Endothelial cell of umbilical vein (primary cell): ENCODE measurements around the gene DLEC1. TPM values are rescaled to one million over a fixed set of nuclear protein-coding genes. Genes with fewer than 3 reads are reported as not detected.

Source experiments
- BruUV-seq: library from RNA; stranded (reverse); fragments of 400-500 nt; replicated peaks from 2 replicates; lab custom pipeline; 2021; lab: Mats Ljungman, UMichigan
- CTCF ChIA-PET: fragments of 300-600, 350-600 bp; sonication (Branson Sonifier 250); formaldehyde crosslinking; loops from one replicate; lab custom pipeline; 2021; ENCODE audit warnings: antibody characterized with exemption, inconsistent platforms; lab: Charles Lee
- POLR2A ChIA-PET: fragments of 300-600, 350-600 bp; sonication (Branson Sonifier 250); formaldehyde crosslinking; loops from one replicate; lab custom pipeline; 2021; ENCODE audit warnings: antibody characterized with exemption, inconsistent platforms; lab: Charles Lee
- DNase-seq: peaks from one replicate; pipeline ENCODE4 v3.0.0-alpha.2; 2011; ENCODE audit warnings: low read depth, low spot score
- FAIRE-seq: peaks from 2 replicates; lab custom pipeline; 2011; peaks lifted over from hg19 to GRCh38; lab: Jason Lieb, UNC
- H2AFZ ChIP-seq: 2 replicates; pipeline ENCODE4 v1.6.0; 2012; ENCODE audit warnings: low read depth, low read length, control low read depth, inconsistent platforms
- H3K27ac ChIP-seq: 2 replicates; pipeline ENCODE4 v1.5.1; 2011; ENCODE audit warnings: low read depth, mild to moderate bottlenecking, control low read depth, low read length, moderate library complexity; ENCODE audit not compliant: insufficient read depth
- H3K27me3 ChIP-seq, 2 experiments: 2 replicates each; pipeline versions ENCODE4 v1.6.0 to v1.6.1; 2011; ENCODE audit warnings: low read length in 2 of 2, mixed read lengths in 1 of 2; ENCODE audit not compliant: control insufficient read depth in 2 of 2, insufficient read depth in 2 of 2
- H3K36me3 ChIP-seq, 2 experiments: 2 replicates in 1 of 2; 3 replicates in 1 of 2; pipeline ENCODE4 v1.5.1; 2011; ENCODE audit warnings: low read length in 2 of 2, mild to moderate bottlenecking in 1 of 2, moderate library complexity in 1 of 2; ENCODE audit not compliant: control insufficient read depth in 2 of 2, insufficient read depth in 2 of 2; ENCODE audit errors: extremely low read depth in 1 of 2
- H3K4me1 ChIP-seq: 3 replicates; pipeline ENCODE4 v1.5.1; 2011; ENCODE audit warnings: mild to moderate bottlenecking, low read length; ENCODE audit not compliant: control insufficient read depth, insufficient read depth; ENCODE audit errors: extremely low read depth
- H3K4me2 ChIP-seq: 2 replicates; pipeline ENCODE4 v1.6.1; 2011; ENCODE audit warnings: low read length, control low read depth, mixed read lengths; ENCODE audit not compliant: insufficient read depth
- H3K4me3 ChIP-seq, 3 experiments: fragments of 200-600 bp in 1 of 3; sonication (generic), shearing (Covaris generic) in 1 of 3; replicated peaks in 1 of 3; 2 replicates each; pipeline ENCODE4 v1.5.1; 2011 to 2016; ENCODE audit warnings: control low read depth in 3 of 3, low read length in 3 of 3, mild to moderate bottlenecking in 2 of 3, inconsistent platforms in 1 of 3, low read depth in 1 of 3, moderate library complexity in 1 of 3; ENCODE audit not compliant: insufficient read depth in 1 of 3
- H3K79me2 ChIP-seq: 2 replicates; pipeline ENCODE4 v1.6.0; 2012; ENCODE audit warnings: low read length, inconsistent platforms; ENCODE audit not compliant: control insufficient read depth, insufficient read depth
- H3K9ac ChIP-seq: replicated peaks from 2 replicates; pipeline ENCODE3; 2011; ENCODE audit warnings: low read length, control low read depth; ENCODE audit not compliant: insufficient read depth; ENCODE audit errors: extremely low read depth
- H3K9me1 ChIP-seq: replicated peaks from 3 replicates; pipeline ENCODE4 v1.6.0; 2011; ENCODE audit warnings: mild to moderate bottlenecking, low read length; ENCODE audit not compliant: control insufficient read depth, insufficient read depth; ENCODE audit errors: extremely low read depth
- H3K9me3 ChIP-seq: replicated peaks from 2 replicates; pipeline ENCODE4 v1.5.1; 2012; ENCODE audit warnings: low read length, inconsistent platforms; ENCODE audit not compliant: control insufficient read depth, insufficient read depth
- H4K20me1 ChIP-seq: replicated peaks from 2 replicates; pipeline ENCODE3; 2011; ENCODE audit warnings: mild to moderate bottlenecking, low read length; ENCODE audit not compliant: control insufficient read depth, insufficient read depth; ENCODE audit errors: extremely low read depth
- EZH2 ChIP-seq: IDR thresholded peaks from 2 replicates; pipeline ENCODE4 v1.6.1; 2012; ENCODE audit warnings: borderline replicate concordance, low read depth, mild to moderate bottlenecking, moderate library complexity, low read length, inconsistent platforms; ENCODE audit not compliant: severe bottlenecking
- FOS ChIP-seq: IDR thresholded peaks from 2 replicates; pipeline ENCODE4 v1.6.1; 2011; ENCODE audit warnings: mild to moderate bottlenecking, low read length, moderate library complexity, borderline replicate concordance; ENCODE audit not compliant: insufficient read depth
- GATA2 ChIP-seq: IDR thresholded peaks from 2 replicates; pipeline ENCODE4 v1.7.0; 2011; ENCODE audit warnings: low read depth, mild to moderate bottlenecking, moderate library complexity, mixed read lengths, low read length; ENCODE audit not compliant: insufficient read length, insufficient read depth
- JUN ChIP-seq: IDR thresholded peaks from 2 replicates; pipeline ENCODE4 v1.6.1; 2011; ENCODE audit warnings: borderline replicate concordance, low read depth; ENCODE audit not compliant: insufficient read length, insufficient read depth
- MYC ChIP-seq: IDR thresholded peaks from one replicate; pipeline ENCODE4 v1.6.1; 2011; ENCODE audit warnings: mild to moderate bottlenecking, low read depth, low read length
- POLR2A ChIP-seq: IDR thresholded peaks from 2 replicates; pipeline ENCODE4 v1.6.1; 2012; ENCODE audit warnings: low read depth, mild to moderate bottlenecking, control low read depth, low read length
- POLR2AphosphoS5 ChIP-seq: IDR thresholded peaks from 2 replicates; pipeline ENCODE4 v1.6.1; 2012; ENCODE audit warnings: low read depth, mild to moderate bottlenecking, control low read depth, low read length, moderate library complexity; ENCODE audit not compliant: insufficient read depth
- dilution Hi-C: fragments of 300-500 bp; cut with MboI; formaldehyde crosslinking; loops from one replicate; pipeline ENCODE4 v1.15.0; 2019; ENCODE audit warnings: low sequenced_read_pairs; ENCODE audit not compliant: extremely low pct_ligation_motif_present
- intact Hi-C: fragments of 100-400 bp; cut with micrococcal nuclease; formaldehyde crosslinking; loops from one replicate; pipeline ENCODE4 v1.10.0; 2022
- polyA plus RNA-seq, 4 experiments: library from polyadenylated mRNA; depleted of rRNA in 3 of 4; stranded (reverse) in 3 of 4; unstranded in 1 of 4; fragments of >200 nt; gene quantifications; 2 replicates each; pipeline versions ENCODE4 v1.2.1 to v1.2.3, GENCODE V29; 2011 to 2012; ENCODE audit warnings: missing spikeins in 1 of 4
- total RNA-seq: library from RNA; stranded (reverse); gene quantifications from 2 replicates; pipeline ENCODE4 v1.2.3, GENCODE V29; 2021
- TF ChIP-seq, protein P1 (sequence below): IDR thresholded peaks from 2 replicates; pipeline ENCODE4 v1.6.1; 2011; ENCODE audit not compliant: insufficient read depth, insufficient read length
- TF ChIP-seq, protein P2 (sequence below), 2 donors: IDR thresholded peaks; 1 replicate in 1 of 2; 2 replicates in 1 of 2; pipeline ENCODE4 v1.5.1; 2011; ENCODE audit warnings: low read length in 2 of 2, mild to moderate bottlenecking in 2 of 2, moderate library complexity in 2 of 2, control low read depth in 1 of 2, inconsistent platforms in 1 of 2, low read depth in 1 of 2; ENCODE audit not compliant: insufficient read depth in 1 of 2; ENCODE audit errors: extremely low read depth in 1 of 2

The DLEC1 gene
- total and polyA plus RNA-seq, 2 donors (not counting 3 experiments of a cell fraction or from before 2014, with no cell fraction given) = not detected

- ChIA-PET POLR2A (no interaction called here), CTCF (no interaction called here)
- Histone ChIP-seq H3K4me1 (peaks cover 9% of the 10 kb centered on the region), H4K20me1 (no peaks in the 10 kb centered on the region), H3K27ac (no peak overlapping the region), H3K36me3 (no peaks in the 10 kb centered on the region), H3K9ac (no peak overlapping the region), H3K4me3 (no peak overlapping the region), H3K4me2 (no peak overlapping the region), H3K27me3 (peaks cover 14 to 25% of the 10 kb centered on the region in 2 experiments), H3K79me2 (no peaks in the 10 kb centered on the region), H3K9me1 (no peaks in the 10 kb centered on the region), H3K9me3 (no peaks in the 10 kb centered on the region), H2AFZ (no peak overlapping the region)
- no peak for TF ChIP-seq POLR2AphosphoS5
- TF ChIP-seq, protein P1, sequence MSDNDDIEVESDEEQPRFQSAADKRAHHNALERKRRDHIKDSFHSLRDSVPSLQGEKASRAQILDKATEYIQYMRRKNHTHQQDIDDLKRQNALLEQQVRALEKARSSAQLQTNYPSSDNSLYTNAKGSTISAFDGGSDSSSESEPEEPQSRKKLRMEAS = no peak
- no peak for TF ChIP-seq POLR2A
- TF ChIP-seq MYC = no peak
- no peak for TF ChIP-seq FOS
- no peak for TF ChIP-seq JUN
- TF ChIP-seq, protein P2, sequence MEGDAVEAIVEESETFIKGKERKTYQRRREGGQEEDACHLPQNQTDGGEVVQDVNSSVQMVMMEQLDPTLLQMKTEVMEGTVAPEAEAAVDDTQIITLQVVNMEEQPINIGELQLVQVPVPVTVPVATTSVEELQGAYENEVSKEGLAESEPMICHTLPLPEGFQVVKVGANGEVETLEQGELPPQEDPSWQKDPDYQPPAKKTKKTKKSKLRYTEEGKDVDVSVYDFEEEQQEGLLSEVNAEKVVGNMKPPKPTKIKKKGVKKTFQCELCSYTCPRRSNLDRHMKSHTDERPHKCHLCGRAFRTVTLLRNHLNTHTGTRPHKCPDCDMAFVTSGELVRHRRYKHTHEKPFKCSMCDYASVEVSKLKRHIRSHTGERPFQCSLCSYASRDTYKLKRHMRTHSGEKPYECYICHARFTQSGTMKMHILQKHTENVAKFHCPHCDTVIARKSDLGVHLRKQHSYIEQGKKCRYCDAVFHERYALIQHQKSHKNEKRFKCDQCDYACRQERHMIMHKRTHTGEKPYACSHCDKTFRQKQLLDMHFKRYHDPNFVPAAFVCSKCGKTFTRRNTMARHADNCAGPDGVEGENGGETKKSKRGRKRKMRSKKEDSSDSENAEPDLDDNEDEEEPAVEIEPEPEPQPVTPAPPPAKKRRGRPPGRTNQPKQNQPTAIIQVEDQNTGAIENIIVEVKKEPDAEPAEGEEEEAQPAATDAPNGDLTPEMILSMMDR (IDR thresholded peaks at IDR 0.05; ENCODE audit: extremely low read depth in 1 of 2, insufficient read depth in 1 of 2, low read depth in 1 of 2, low read length in 2 of 2) = no peak
- TF ChIP-seq EZH2 = no peak
- TF ChIP-seq GATA2 = no peak
- no peak for DNase-seq
- FAIRE-seq = no peak
- BruUV-seq = no TSS peak
- intact Hi-C loops = no loop called here
- dilution Hi-C loops = no loop called here
These were observed 4.5 kb downstream of the DLEC1 start for GRCh38 chr3:38043486-38043885.
